Vagina (tissue), 2 donors: ENCODE data around the gene EXOC6B.

Source experiments
- CTCF ChIP-seq, 3 experiments: fragments of 450-650 bp in 2 of 3; fragments of 200-600 bp in 1 of 3; sonication (generic) in 1 of 3; IDR thresholded peaks; one replicate each; pipeline ENCODE4 v1.5.1; 2017 to 2019; ENCODE audit warnings: antibody characterized with exemption in 3 of 3, mild to moderate bottlenecking in 2 of 3, moderate library complexity in 2 of 3
- POLR2A ChIP-seq, 2 donors: fragments of 450-650 bp; IDR thresholded peaks; one replicate each; pipeline ENCODE4 v1.6.1; 2017; ENCODE audit warnings: antibody characterized with exemption in 2 of 2, mild to moderate bottlenecking in 2 of 2, moderate library complexity in 2 of 2
- POLR2AphosphoS5 ChIP-seq, 2 donors: sonication (generic); formaldehyde crosslinking; IDR thresholded peaks; one replicate each; pipeline ENCODE4 v1.9.0; 2017; ENCODE audit warnings: antibody characterized with exemption in 2 of 2, mild to moderate bottlenecking in 2 of 2, low read depth in 1 of 2; ENCODE audit not compliant: insufficient read depth in 1 of 2

DNA sequence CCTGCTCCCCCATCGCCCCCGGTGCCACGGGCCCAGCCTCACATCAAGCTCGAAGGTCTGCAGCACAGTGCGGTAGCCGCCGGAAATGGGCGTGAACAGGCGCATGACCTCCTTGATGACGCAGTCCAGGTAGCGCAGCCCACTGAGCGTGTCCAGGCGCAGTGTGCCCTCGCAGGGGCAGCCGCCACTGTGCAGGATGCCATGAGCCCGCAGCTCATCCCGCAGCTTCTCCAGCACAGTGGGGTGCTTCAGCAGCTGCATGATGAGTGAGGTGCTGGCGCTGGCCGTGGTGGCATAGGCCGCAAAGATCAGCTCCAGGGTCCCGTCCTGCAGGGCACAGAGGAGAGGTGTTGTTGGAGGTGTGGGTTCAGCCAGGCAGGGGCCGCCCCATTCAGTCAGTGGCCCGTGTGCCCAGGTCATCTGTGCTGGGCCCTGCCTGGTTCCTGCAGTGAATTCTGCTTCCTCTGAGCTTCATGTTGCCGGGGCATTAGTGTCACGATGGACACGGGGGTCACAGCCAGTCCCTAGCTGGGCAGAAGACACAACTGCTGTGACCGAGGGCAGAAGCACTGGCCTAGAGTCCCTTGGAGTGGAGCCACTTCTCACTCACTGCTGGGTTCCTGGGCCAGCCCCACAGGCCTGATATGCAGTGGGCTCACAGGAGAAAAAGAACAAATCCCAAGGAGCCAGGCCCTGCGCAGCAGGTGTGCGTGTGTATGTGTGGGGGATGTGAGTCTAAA, 692.7 kb downstream of the EXOC6B start:
- no peak for TF ChIP-seq CTCF (IDR thresholded peaks at IDR 0.05)
- TF ChIP-seq POLR2A (IDR thresholded peaks at IDR 0.05): no peak
- TF ChIP-seq POLR2AphosphoS5 (IDR thresholded peaks at IDR 0.05; ENCODE audit: insufficient read depth in 1 of 2, low read depth in 1 of 2): no peak
